HFFc6 (cell line): ENCODE measurements around the gene RAB7A. TPM values are rescaled to one million over a fixed set of nuclear protein-coding genes. Genes with fewer than 3 reads are reported as not detected.

Source experiments
- DNase-seq: peaks from one replicate; pipeline ENCODE4 v3.0.0-alpha.2; 2018
- H3K27ac Mint-ChIP-seq: 2 replicates; pipeline ENCODE4 v1.8.0; 2020; ENCODE audit warnings: mild to moderate bottlenecking, mixed read lengths
- H3K27me3 Mint-ChIP-seq: 2 replicates; pipeline ENCODE4 v1.8.0; 2021; ENCODE audit warnings: mild to moderate bottlenecking, moderate library complexity, mixed read lengths; ENCODE audit not compliant: insufficient read depth
- H3K36me3 Mint-ChIP-seq: 2 replicates; pipeline ENCODE4 v1.8.0; 2021; ENCODE audit warnings: low read depth, mixed read lengths
- H3K4me1 Mint-ChIP-seq: 2 replicates; pipeline ENCODE4 v1.8.0; 2020; ENCODE audit warnings: low read depth, mixed read lengths
- H3K4me3 Mint-ChIP-seq: 2 replicates; pipeline ENCODE4 v1.8.0; 2020; ENCODE audit warnings: mild to moderate bottlenecking, moderate library complexity, mixed read lengths
- H3K9me3 Mint-ChIP-seq: 2 replicates; pipeline ENCODE4 v1.8.0; 2020; ENCODE audit warnings: mild to moderate bottlenecking, mixed read lengths
- CTCF ChIP-seq: fragments of 200-600 bp; sonication (generic); IDR thresholded peaks from 2 replicates; pipeline ENCODE4 v1.5.0; 2021; ENCODE audit warnings: antibody characterized with exemption, mild to moderate bottlenecking
- total RNA-seq, 6 experiments: library from RNA; stranded (reverse); fragmentation: NEBNext Ultra II Directional; extraction: Animal tissue kit (Norgen Biotek cat#: 25700); gene quantifications; 2 replicates in 1 of 6; 3 replicates in 5 of 6; pipeline ENCODE4 v1.2.3, GENCODE V29; 2021

RAB7A gene
- total RNA-seq, 6 experiments from 2014 or later, result 311 to 355 (median 323) TPM

- TF ChIP-seq CTCF, result no peak
- Mint-ChIP-seq H3K4me3 (peak overlapping the region; percentile 81), H3K27ac (peak overlapping the region; percentile 86; the same call in 1 of the 2 replicates), H3K9me3 (no peaks in the 10 kb centered on the region), H3K4me1 (peaks cover 21% of the 10 kb centered on the region), H3K36me3 (no peaks in the 10 kb centered on the region), H3K27me3 (peaks cover 4% of the 10 kb centered on the region; the same call in 1 of the 2 replicates)
- no peak for DNase-seq
Observed at GRCh38 chr3:128846486-128846891, 120.5 kb downstream of the RAB7A start.

- H3K4me1 Mint-ChIP-seq, result peaks cover 21% of the 10 kb centered on the region
- no peak for DNase-seq
- H3K27ac Mint-ChIP-seq, result no peak overlapping the region
- H3K36me3 Mint-ChIP-seq, result no peaks in the 10 kb centered on the region
- H3K4me3 Mint-ChIP-seq, result no peak overlapping the region
- no peak for TF ChIP-seq CTCF
- no peaks in the 10 kb centered on the region for H3K9me3 Mint-ChIP-seq
- peaks cover 4% of the 10 kb centered on the region; the same call in 1 of the 2 replicates for H3K27me3 Mint-ChIP-seq
Observed at GRCh38 chr3:128847666-128848370, 121.8 kb downstream of the RAB7A start.

- peaks cover 3% of the 10 kb centered on the region; the same call in 1 of the 2 replicates for H3K36me3 Mint-ChIP-seq
- DNase-seq, result no peak
- no peak for TF ChIP-seq CTCF
- peaks cover 4% of the 10 kb centered on the region; the same call in 1 of the 2 replicates for H3K27me3 Mint-ChIP-seq
- peaks cover 4% of the 10 kb centered on the region; the same call in 1 of the 2 replicates for H3K9me3 Mint-ChIP-seq
- no peak overlapping the region for H3K27ac Mint-ChIP-seq
- H3K4me3 Mint-ChIP-seq, result no peak overlapping the region
- peaks cover 21% of the 10 kb centered on the region for H3K4me1 Mint-ChIP-seq
Observed at GRCh38 chr3:128848936-128849335, 123.0 kb downstream of the RAB7A start.

- peak; percentile 43; the same call in 1 of the 2 replicates for TF ChIP-seq CTCF
- H3K27ac Mint-ChIP-seq, result no peak overlapping the region
- peaks cover 5% of the 10 kb centered on the region for H3K27me3 Mint-ChIP-seq
Observed at GRCh38 chr3:128849911-128850455, 124.0 kb downstream of the RAB7A start.

GRCh38 chr3:128850544-128850943, 124.6 kb downstream of the RAB7A start:
- peaks cover 16% of the 10 kb centered on the region for H3K36me3 Mint-ChIP-seq
- H3K27ac Mint-ChIP-seq, result no peak overlapping the region
- peaks cover 14% of the 10 kb centered on the region for H3K4me1 Mint-ChIP-seq
- DNase-seq, result no peak
- TF ChIP-seq CTCF, result no peak
- peaks cover 20% of the 10 kb centered on the region for H3K9me3 Mint-ChIP-seq
- H3K27me3 Mint-ChIP-seq, result peaks cover 5% of the 10 kb centered on the region
- no peak overlapping the region for H3K4me3 Mint-ChIP-seq

More at GRCh38 chr3:128849911-128850455, 124.0 kb downstream of the RAB7A start:
- H3K36me3 Mint-ChIP-seq, result peaks cover 13% of the 10 kb centered on the region
- peaks cover 20% of the 10 kb centered on the region for H3K4me1 Mint-ChIP-seq
- H3K9me3 Mint-ChIP-seq, result peaks cover 15% of the 10 kb centered on the region
- H3K4me3 Mint-ChIP-seq, result no peak overlapping the region
- peak; percentile 26 for DNase-seq
